HUES64 (cell line): ENCODE data around the gene ASB18.
A peak's percentile ranks its signal among the peaks of the same experiment; 100 is the strongest.

ENCODE experiments used
- H3K27ac ChIP-seq: 2 replicates; pipeline ENCODE4 v1.7.0; 2013; ENCODE audit warnings: low read depth, low read length, inconsistent platforms
- H3K27me3 ChIP-seq: 2 replicates; pipeline ENCODE4 v1.6.1; 2013; ENCODE audit warnings: mild to moderate bottlenecking, low read length; ENCODE audit not compliant: insufficient read depth
- H3K36me3 ChIP-seq: 2 replicates; pipeline ENCODE4 v1.6.1; 2013; ENCODE audit warnings: mild to moderate bottlenecking, low read length; ENCODE audit not compliant: insufficient read depth
- H3K4me1 ChIP-seq: 2 replicates; pipeline ENCODE4 v1.6.1; 2013; ENCODE audit warnings: mild to moderate bottlenecking, low read length, moderate library complexity; ENCODE audit not compliant: insufficient read depth
- H3K4me3 ChIP-seq: 2 replicates; pipeline ENCODE4 v1.5.1; 2013; ENCODE audit warnings: mild to moderate bottlenecking, low read length, moderate library complexity
- H3K9ac ChIP-seq: 2 replicates; pipeline ENCODE4 v1.6.1; 2013; ENCODE audit warnings: mild to moderate bottlenecking, low read depth, low read length
- H3K9me3 ChIP-seq: 2 replicates; pipeline ENCODE4 v1.6.1; 2013; ENCODE audit warnings: low read depth, low read length; ENCODE audit not compliant: insufficient read depth
- WGBS: fragments of 150-250, 120-280 bp; methylation state at CpG from one replicate; pipeline ENCODE4 v1.1.7; 2013; ENCODE audit warnings: missing lambda C conversion rate; 5-methylcytosine and 5-hydroxymethylcytosine counted together

ASB18 gene

DNA sequence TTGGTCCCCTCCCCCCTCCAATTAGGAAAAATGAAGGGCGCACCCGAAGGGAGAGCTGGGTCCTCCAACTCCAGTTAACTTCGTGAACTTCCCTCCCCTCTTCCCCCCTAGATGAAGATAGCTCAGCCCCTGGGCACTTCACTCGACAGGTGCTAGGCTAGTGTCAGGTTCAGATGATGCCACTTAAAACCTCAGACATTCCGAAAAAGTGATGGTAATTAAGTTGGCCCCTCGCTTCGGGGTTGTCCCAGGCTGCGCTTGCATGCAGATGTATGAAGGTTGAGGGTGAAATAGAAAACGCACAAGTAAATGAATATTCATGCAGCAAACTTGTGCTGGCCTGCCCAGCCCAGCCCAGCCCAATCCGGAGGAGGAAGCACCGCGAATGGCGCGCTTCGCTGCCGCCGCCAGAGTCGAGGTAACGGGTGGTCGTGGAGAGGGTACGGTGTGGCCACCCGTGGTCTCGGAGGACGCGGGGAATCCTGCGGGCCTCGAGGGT lies 93.0 kb downstream of the ASB18 start:
- no peak overlapping the region for H3K9ac ChIP-seq
- peaks cover 60% of the 10 kb centered on the region for H3K4me1 ChIP-seq
- WGBS: 1% methylated on average over 27 of the region's 27 CpGs
- H3K36me3 ChIP-seq: no peaks in the 10 kb centered on the region
- H3K27ac ChIP-seq: peak overlapping the region; percentile 43; the same call in 1 of the 2 replicates
- H3K4me3 ChIP-seq: peak overlapping the region; percentile 62
- peaks cover 100% of the 10 kb centered on the region for H3K27me3 ChIP-seq
- no peaks in the 10 kb centered on the region for H3K9me3 ChIP-seq

- H3K4me3 ChIP-seq: peak overlapping the region; percentile 62; the same call in 1 of the 2 replicates
- 9% methylated on average over 21 of the region's 21 CpGs for WGBS
- peaks cover 3% of the 10 kb centered on the region; the same call in 1 of the 2 replicates for H3K36me3 ChIP-seq
- no peak overlapping the region for H3K9ac ChIP-seq
- no peak overlapping the region for H3K27ac ChIP-seq
- H3K4me1 ChIP-seq: peaks cover 55% of the 10 kb centered on the region
- H3K27me3 ChIP-seq: peaks cover 100% of the 10 kb centered on the region
- H3K9me3 ChIP-seq: no peaks in the 10 kb centered on the region
These were observed 93.5 kb downstream of the ASB18 start for GRCh38 chr2:236170590-236171165.

- Histone ChIP-seq H3K4me3 (peak overlapping the region; percentile 62), H3K9ac (no peak overlapping the region), H3K36me3 (peaks cover 10% of the 10 kb centered on the region; the same call in 1 of the 2 replicates), H3K27ac (no peak overlapping the region), H3K4me1 (peaks cover 50% of the 10 kb centered on the region), H3K9me3 (no peaks in the 10 kb centered on the region), H3K27me3 (peaks cover 100% of the 10 kb centered on the region)
- WGBS: 4% methylated on average over 37 of the region's 38 CpGs
These were observed 94.2 kb downstream of the ASB18 start for GRCh38 chr2:236169741-236170589.

DNA sequence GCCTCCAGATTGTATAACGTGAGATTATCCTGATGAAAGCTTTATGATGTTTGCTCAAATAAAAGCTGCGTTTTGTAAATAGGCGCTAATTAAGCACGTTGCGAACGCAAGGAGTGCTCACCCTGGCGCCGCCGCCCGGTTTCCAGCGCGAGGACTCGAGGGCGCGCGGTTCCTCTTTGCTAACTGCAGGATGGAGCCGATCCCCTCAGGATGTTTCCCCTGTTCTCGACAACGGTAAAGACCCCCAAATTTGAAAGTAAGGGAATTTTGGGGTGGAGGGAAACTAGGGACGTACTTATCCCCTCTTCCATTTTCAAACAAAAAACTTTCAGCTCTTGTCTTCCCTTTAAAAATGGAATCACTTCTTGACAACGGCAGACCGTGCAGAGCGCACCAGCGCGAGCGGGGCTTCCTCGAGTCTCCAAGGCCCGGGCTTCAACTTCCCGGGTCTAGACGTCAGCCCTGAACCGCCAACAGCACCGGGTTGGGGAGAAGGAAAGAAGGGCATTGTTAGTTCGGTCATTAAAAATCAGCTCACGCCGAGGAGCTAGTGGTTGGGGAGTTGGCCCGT lies 95.0 kb downstream of the ASB18 start:
- H3K4me1 ChIP-seq: peaks cover 46% of the 10 kb centered on the region
- H3K36me3 ChIP-seq: peaks cover 11% of the 10 kb centered on the region; the same call in 1 of the 2 replicates
- H3K9me3 ChIP-seq: no peaks in the 10 kb centered on the region
- H3K27ac ChIP-seq: no peak overlapping the region
- H3K4me3 ChIP-seq: peak overlapping the region; percentile 62
- WGBS: 1% methylated on average over 34 of the region's 36 CpGs
- H3K9ac ChIP-seq: no peak overlapping the region
- peaks cover 100% of the 10 kb centered on the region for H3K27me3 ChIP-seq

GRCh38 chr2:236168110-236169080 lies 95.8 kb downstream of the ASB18 start, which contains the start of gene GBX2:
Gene GBX2, minus strand, starts transcription at chr2:236168386. Its CDS starts 415 bp downstream, at chr2:236167971.
- Histone ChIP-seq H3K27me3 (peaks cover 100% of the 10 kb centered on the region), H3K9ac (peak within 1 kb of the TSS; percentile 64), H3K27ac (peak within 1 kb of the TSS; percentile 23; the same call in 1 of the 2 replicates), H3K4me3 (peak within 1 kb of the TSS; percentile 62), H3K36me3 (peaks cover 11% of the 10 kb centered on the region; the same call in 1 of the 2 replicates), H3K4me1 (peaks cover 38% of the 10 kb centered on the region), H3K9me3 (no peaks in the 10 kb centered on the region)
- WGBS: under 1% methylated on average over 102 of the region's 105 CpGs

DNA sequence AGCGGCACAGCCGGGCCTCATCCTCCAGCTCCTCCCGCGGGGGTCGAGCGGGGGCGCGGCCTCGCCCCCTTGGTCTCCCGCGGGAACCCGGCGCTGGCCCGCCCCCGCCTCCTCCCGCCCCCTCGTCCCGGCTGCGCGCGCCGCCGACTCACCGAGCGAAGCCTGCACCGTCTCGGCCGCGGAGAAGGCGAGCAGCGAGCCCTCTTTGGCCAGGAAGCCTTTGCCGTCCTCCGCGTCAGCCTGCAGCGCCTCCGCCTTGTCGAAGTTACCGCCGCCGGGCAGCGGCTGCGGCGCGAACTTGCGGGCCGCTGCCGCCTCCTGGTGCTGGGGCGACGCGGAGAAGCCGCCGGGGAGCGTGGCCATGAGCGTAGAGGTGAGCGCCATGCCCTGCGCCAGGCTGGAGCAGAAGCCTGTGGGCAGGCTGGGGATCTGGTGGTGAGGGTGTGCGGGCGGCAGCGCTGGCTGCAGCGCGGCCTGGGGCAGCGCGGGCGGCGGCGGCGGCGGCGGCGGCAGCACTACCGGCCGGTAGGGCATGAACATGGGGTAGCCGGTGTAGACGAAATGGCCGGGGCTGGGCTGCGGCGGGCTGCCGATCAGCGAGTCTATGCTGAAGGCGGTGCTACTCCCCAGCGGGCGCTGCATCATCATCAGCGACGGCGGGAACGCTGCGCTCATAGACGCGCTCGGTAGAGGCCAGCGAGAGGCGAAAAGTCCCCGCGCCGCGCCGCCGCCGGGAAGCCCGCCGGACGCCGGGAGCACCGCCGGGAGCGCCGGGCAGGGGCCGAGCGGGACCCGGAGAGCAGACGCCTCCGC lies 96.7 kb downstream of the ASB18 start:
- peak overlapping the region; percentile 62 for H3K4me3 ChIP-seq
- WGBS: under 1% methylated on average over 112 of the region's 112 CpGs
- no peak overlapping the region; the same call in 1 of the 2 replicates for H3K27ac ChIP-seq
- H3K4me1 ChIP-seq: peaks cover 43% of the 10 kb centered on the region
- H3K9ac ChIP-seq: peak overlapping the region; percentile 64
- no peaks in the 10 kb centered on the region for H3K9me3 ChIP-seq
- H3K36me3 ChIP-seq: peaks cover 11% of the 10 kb centered on the region; the same call in 1 of the 2 replicates
- H3K27me3 ChIP-seq: peaks cover 100% of the 10 kb centered on the region

GRCh38 chr2:236166796-236167296 lies 97.4 kb downstream of the ASB18 start:
- Histone ChIP-seq H3K27ac (no peak overlapping the region), H3K27me3 (peaks cover 100% of the 10 kb centered on the region), H3K4me1 (peaks cover 44% of the 10 kb centered on the region), H3K9me3 (no peaks in the 10 kb centered on the region), H3K9ac (peak overlapping the region; percentile 35; the same call in 1 of the 2 replicates), H3K4me3 (peak overlapping the region; percentile 62), H3K36me3 (peaks cover 11% of the 10 kb centered on the region; the same call in 1 of the 2 replicates)
- under 1% methylated on average over 27 of the region's 29 CpGs for WGBS

GRCh38 chr2:236165842-236166795 lies 98.1 kb downstream of the ASB18 start:
- peak overlapping the region; percentile 62 for H3K4me3 ChIP-seq
- WGBS: 18% methylated on average over 48 of the region's 58 CpGs
- no peaks in the 10 kb centered on the region for H3K9me3 ChIP-seq
- H3K9ac ChIP-seq: peak overlapping the region; percentile 35; the same call in 1 of the 2 replicates
- peaks cover 11% of the 10 kb centered on the region; the same call in 1 of the 2 replicates for H3K36me3 ChIP-seq
- H3K27ac ChIP-seq: no peak overlapping the region
- peaks cover 100% of the 10 kb centered on the region for H3K27me3 ChIP-seq
- H3K4me1 ChIP-seq: peaks cover 45% of the 10 kb centered on the region
